ENCODE data around the gene DCAF17.

Gene DCAF17

GRCh38 chr2:171434013-171434989, at the start of gene DCAF17:
TSS of gene DCAF17 (plus strand) at chr2:171434226. CDS start at chr2:171434578, 352 bp downstream.
- Mint-ChIP-seq H3K4me3 (peak within 1 kb of the TSS; percentile 86), H3K27me3 (no peaks in the 10 kb centered on the region), H3K9me3 (peaks cover 14% of the 10 kb centered on the region), H3K4me1 (ENCODE audit: low read depth) (peaks cover 16% of the 10 kb centered on the region), H3K27ac (peak within 1 kb of the TSS; percentile 93), H3K36me3 (ENCODE audit: low read depth) (peaks cover 58% of the 10 kb centered on the region)
- intact Hi-C loops (cut with micrococcal nuclease): loop anchor here (1.0 to 5.0 kb wide), 4 partner anchors 88 to 505 kb away; partner anchors contain the start of genes CYBRD1 and GORASP2

GRCh38 chr2:171386627-171387026, 47.4 kb upstream of the DCAF17 start:
- H3K27ac Mint-ChIP-seq: no peak overlapping the region
- peaks cover 22% of the 10 kb centered on the region for H3K36me3 Mint-ChIP-seq (ENCODE audit: low read depth)
- H3K4me1 Mint-ChIP-seq (ENCODE audit: low read depth): peaks cover 9% of the 10 kb centered on the region
- H3K9me3 Mint-ChIP-seq: peaks cover 3% of the 10 kb centered on the region
- H3K4me3 Mint-ChIP-seq: no peak overlapping the region
- intact Hi-C loops (cut with micrococcal nuclease): no loop called here
- H3K27me3 Mint-ChIP-seq: no peaks in the 10 kb centered on the region

GRCh38 chr2:171387052-171387451, 47.0 kb upstream of the DCAF17 start:
- H3K27ac Mint-ChIP-seq: no peak overlapping the region
- intact Hi-C loops (cut with micrococcal nuclease): no loop called here
- peaks cover 18% of the 10 kb centered on the region for H3K36me3 Mint-ChIP-seq (ENCODE audit: low read depth)
- H3K4me1 Mint-ChIP-seq (ENCODE audit: low read depth): peaks cover 11% of the 10 kb centered on the region
- H3K9me3 Mint-ChIP-seq: no peaks in the 10 kb centered on the region
- H3K27me3 Mint-ChIP-seq: no peaks in the 10 kb centered on the region
- H3K4me3 Mint-ChIP-seq: no peak overlapping the region

- intact Hi-C loops (cut with micrococcal nuclease): no loop called here
- Mint-ChIP-seq H3K27ac (no peak overlapping the region), H3K36me3 (ENCODE audit: low read depth) (peaks cover 7% of the 10 kb centered on the region), H3K4me3 (no peak overlapping the region), H3K9me3 (no peaks in the 10 kb centered on the region), H3K27me3 (no peaks in the 10 kb centered on the region), H3K4me1 (ENCODE audit: low read depth) (peaks cover 18% of the 10 kb centered on the region)
These were observed 44.7 kb upstream of the DCAF17 start for GRCh38 chr2:171389325-171389724.

- no peak overlapping the region for H3K4me3 Mint-ChIP-seq
- no peaks in the 10 kb centered on the region for H3K27me3 Mint-ChIP-seq
- H3K9me3 Mint-ChIP-seq: no peaks in the 10 kb centered on the region
- H3K36me3 Mint-ChIP-seq (ENCODE audit: low read depth): peaks cover 7% of the 10 kb centered on the region
- H3K4me1 Mint-ChIP-seq (ENCODE audit: low read depth): peaks cover 19% of the 10 kb centered on the region
- H3K27ac Mint-ChIP-seq: no peak overlapping the region
- intact Hi-C loops (cut with micrococcal nuclease): no loop called here
These were observed 44.2 kb upstream of the DCAF17 start for GRCh38 chr2:171389780-171390179.

- intact Hi-C loops (cut with micrococcal nuclease): no loop called here
These were observed 43.0 kb upstream of the DCAF17 start for GRCh38 chr2:171390941-171391516.

GRCh38 chr2:171391532-171391931, 42.5 kb upstream of the DCAF17 start:
- Mint-ChIP-seq H3K27ac (no peak overlapping the region), H3K36me3 (ENCODE audit: low read depth) (peaks cover 7% of the 10 kb centered on the region), H3K27me3 (no peaks in the 10 kb centered on the region), H3K4me3 (no peak overlapping the region), H3K9me3 (no peaks in the 10 kb centered on the region), H3K4me1 (ENCODE audit: low read depth) (peaks cover 19% of the 10 kb centered on the region)
- intact Hi-C loops (cut with micrococcal nuclease): no loop called here

More at GRCh38 chr2:171390941-171391516, 43.0 kb upstream of the DCAF17 start:
- no peak overlapping the region for H3K27ac Mint-ChIP-seq
- peaks cover 19% of the 10 kb centered on the region for H3K4me1 Mint-ChIP-seq (ENCODE audit: low read depth)
- no peaks in the 10 kb centered on the region for H3K9me3 Mint-ChIP-seq
- H3K4me3 Mint-ChIP-seq: no peak overlapping the region
- H3K27me3 Mint-ChIP-seq: no peaks in the 10 kb centered on the region
- peaks cover 7% of the 10 kb centered on the region for H3K36me3 Mint-ChIP-seq (ENCODE audit: low read depth)

- no peak overlapping the region for H3K27ac Mint-ChIP-seq
- intact Hi-C loops (cut with micrococcal nuclease): no loop called here
- no peaks in the 10 kb centered on the region for H3K27me3 Mint-ChIP-seq
- no peaks in the 10 kb centered on the region for H3K9me3 Mint-ChIP-seq
- peaks cover 23% of the 10 kb centered on the region for H3K4me1 Mint-ChIP-seq (ENCODE audit: low read depth)
- H3K36me3 Mint-ChIP-seq (ENCODE audit: low read depth): peaks cover 12% of the 10 kb centered on the region
- no peak overlapping the region for H3K4me3 Mint-ChIP-seq
These were observed 40.5 kb upstream of the DCAF17 start for GRCh38 chr2:171393487-171393886.

- H3K27ac Mint-ChIP-seq: no peak overlapping the region
- peaks cover 23% of the 10 kb centered on the region for H3K4me1 Mint-ChIP-seq (ENCODE audit: low read depth)
- H3K9me3 Mint-ChIP-seq: no peaks in the 10 kb centered on the region
- intact Hi-C loops (cut with micrococcal nuclease): no loop called here
- H3K4me3 Mint-ChIP-seq: no peak overlapping the region
- H3K36me3 Mint-ChIP-seq (ENCODE audit: low read depth): peaks cover 12% of the 10 kb centered on the region
- no peaks in the 10 kb centered on the region for H3K27me3 Mint-ChIP-seq
These were observed 39.8 kb upstream of the DCAF17 start for GRCh38 chr2:171394164-171394740.

GRCh38 chr2:171399292-171399691, 34.7 kb upstream of the DCAF17 start:
- Mint-ChIP-seq H3K4me1 (ENCODE audit: low read depth) (peaks cover 11% of the 10 kb centered on the region), H3K9me3 (peaks cover 11% of the 10 kb centered on the region), H3K27ac (no peak overlapping the region), H3K4me3 (no peak overlapping the region), H3K27me3 (no peaks in the 10 kb centered on the region), H3K36me3 (ENCODE audit: low read depth) (peaks cover 5% of the 10 kb centered on the region)
- intact Hi-C loops (cut with micrococcal nuclease): no loop called here

GRCh38 chr2:171400395-171400794, 33.6 kb upstream of the DCAF17 start:
- Mint-ChIP-seq H3K9me3 (peaks cover 11% of the 10 kb centered on the region), H3K27me3 (no peaks in the 10 kb centered on the region), H3K27ac (no peak overlapping the region), H3K4me1 (ENCODE audit: low read depth) (peaks cover 17% of the 10 kb centered on the region), H3K4me3 (no peak overlapping the region), H3K36me3 (ENCODE audit: low read depth) (peaks cover 5% of the 10 kb centered on the region)
- intact Hi-C loops (cut with micrococcal nuclease): no loop called here

- Mint-ChIP-seq H3K4me3 (no peak overlapping the region), H3K36me3 (ENCODE audit: low read depth) (peaks cover 5% of the 10 kb centered on the region), H3K4me1 (ENCODE audit: low read depth) (peaks cover 22% of the 10 kb centered on the region), H3K9me3 (peaks cover 15% of the 10 kb centered on the region), H3K27me3 (no peaks in the 10 kb centered on the region), H3K27ac (no peak overlapping the region)
- intact Hi-C loops (cut with micrococcal nuclease): no loop called here
These were observed 32.1 kb upstream of the DCAF17 start for GRCh38 chr2:171401947-171402346.

- Mint-ChIP-seq H3K36me3 (ENCODE audit: low read depth) (no peaks in the 10 kb centered on the region), H3K4me3 (no peak overlapping the region), H3K27ac (no peak overlapping the region), H3K4me1 (ENCODE audit: low read depth) (peaks cover 22% of the 10 kb centered on the region), H3K9me3 (peaks cover 19% of the 10 kb centered on the region), H3K27me3 (no peaks in the 10 kb centered on the region)
- intact Hi-C loops (cut with micrococcal nuclease): no loop called here
These were observed 31.0 kb upstream of the DCAF17 start for GRCh38 chr2:171402906-171403580.
